Measurements from ENCODE around the gene EFCAB8.

The EFCAB8 gene

GRCh38 chr20:32858701-32859372 is at the start of gene EFCAB8:
Gene EFCAB8, plus strand, starts transcription at chr20:32858923. Its CDS starts 4,870 bp downstream, at chr20:32863793.
- H3K4me3 Mint-ChIP-seq: no peak within 1 kb of the TSS
- H3K36me3 Mint-ChIP-seq: peaks cover 33% of the 10 kb centered on the region
- H3K27me3 Mint-ChIP-seq: no peaks in the 10 kb centered on the region
- no peak within 1 kb of the TSS for H3K27ac Mint-ChIP-seq
- no peak for ATAC-seq
- H3K9me3 Mint-ChIP-seq: no peaks in the 10 kb centered on the region
- H3K4me1 Mint-ChIP-seq: peaks cover 5% of the 10 kb centered on the region

GRCh38 chr20:32809907-32810306 is 48.8 kb upstream of the EFCAB8 start:
- Mint-ChIP-seq H3K27ac (no peak overlapping the region), H3K4me1 (no peaks in the 10 kb centered on the region), H3K27me3 (no peaks in the 10 kb centered on the region), H3K36me3 (no peaks in the 10 kb centered on the region), H3K4me3 (no peak overlapping the region), H3K9me3 (no peaks in the 10 kb centered on the region)
- ATAC-seq: no peak

GRCh38 chr20:32810941-32811340 is 47.8 kb upstream of the EFCAB8 start:
- H3K36me3 Mint-ChIP-seq: no peaks in the 10 kb centered on the region
- no peaks in the 10 kb centered on the region for H3K9me3 Mint-ChIP-seq
- no peaks in the 10 kb centered on the region for H3K27me3 Mint-ChIP-seq
- no peaks in the 10 kb centered on the region for H3K4me1 Mint-ChIP-seq
- H3K27ac Mint-ChIP-seq: no peak overlapping the region
- no peak overlapping the region for H3K4me3 Mint-ChIP-seq
- ATAC-seq: no peak

- H3K27me3 Mint-ChIP-seq: no peaks in the 10 kb centered on the region
These were observed 46.8 kb upstream of the EFCAB8 start for GRCh38 chr20:32811886-32812285.

GRCh38 chr20:32819992-32820697 is 38.6 kb upstream of the EFCAB8 start:
- H3K4me3 Mint-ChIP-seq: peak overlapping the region; percentile 96
- peak; percentile 91 for ATAC-seq
- H3K27ac Mint-ChIP-seq: peak overlapping the region; percentile 94
- no peaks in the 10 kb centered on the region for H3K27me3 Mint-ChIP-seq
- no peaks in the 10 kb centered on the region for H3K9me3 Mint-ChIP-seq
- H3K4me1 Mint-ChIP-seq: peaks cover 42% of the 10 kb centered on the region
- no peaks in the 10 kb centered on the region for H3K36me3 Mint-ChIP-seq

More at GRCh38 chr20:32811886-32812285, 46.8 kb upstream of the EFCAB8 start:
- Mint-ChIP-seq H3K36me3 (no peaks in the 10 kb centered on the region), H3K9me3 (no peaks in the 10 kb centered on the region), H3K4me1 (no peaks in the 10 kb centered on the region), H3K4me3 (no peak overlapping the region), H3K27ac (no peak overlapping the region)
- ATAC-seq: no peak

- H3K27ac Mint-ChIP-seq: peak overlapping the region; percentile 94
- ATAC-seq: no peak
- H3K36me3 Mint-ChIP-seq: no peaks in the 10 kb centered on the region
- peak overlapping the region; percentile 96 for H3K4me3 Mint-ChIP-seq
- peaks cover 46% of the 10 kb centered on the region for H3K4me1 Mint-ChIP-seq
- no peaks in the 10 kb centered on the region for H3K9me3 Mint-ChIP-seq
- H3K27me3 Mint-ChIP-seq: no peaks in the 10 kb centered on the region
These were observed 37.9 kb upstream of the EFCAB8 start for GRCh38 chr20:32820698-32821377.

GRCh38 chr20:32822225-32822624 is 36.5 kb upstream of the EFCAB8 start:
- Mint-ChIP-seq H3K4me1 (peaks cover 46% of the 10 kb centered on the region), H3K9me3 (no peaks in the 10 kb centered on the region), H3K36me3 (peaks cover 7% of the 10 kb centered on the region), H3K4me3 (no peak overlapping the region), H3K27me3 (no peaks in the 10 kb centered on the region), H3K27ac (peak overlapping the region; percentile 28)
- no peak for ATAC-seq

GRCh38 chr20:32823078-32823477 is 35.6 kb upstream of the EFCAB8 start:
- no peak for ATAC-seq
- no peaks in the 10 kb centered on the region for H3K9me3 Mint-ChIP-seq
- peak overlapping the region; percentile 28 for H3K27ac Mint-ChIP-seq
- peaks cover 15% of the 10 kb centered on the region for H3K36me3 Mint-ChIP-seq
- no peak overlapping the region for H3K4me3 Mint-ChIP-seq
- H3K27me3 Mint-ChIP-seq: no peaks in the 10 kb centered on the region
- H3K4me1 Mint-ChIP-seq: peaks cover 50% of the 10 kb centered on the region

- ATAC-seq: no peak
- Mint-ChIP-seq H3K4me1 (peaks cover 54% of the 10 kb centered on the region), H3K36me3 (peaks cover 21% of the 10 kb centered on the region), H3K27me3 (no peaks in the 10 kb centered on the region), H3K4me3 (no peak overlapping the region), H3K27ac (peak overlapping the region; percentile 28), H3K9me3 (no peaks in the 10 kb centered on the region)
These were observed 34.8 kb upstream of the EFCAB8 start for GRCh38 chr20:32823737-32824588.

GRCh38 chr20:32828029-32828680 is 30.6 kb upstream of the EFCAB8 start:
- Mint-ChIP-seq H3K4me3 (no peak overlapping the region), H3K9me3 (no peaks in the 10 kb centered on the region), H3K27ac (no peak overlapping the region), H3K27me3 (no peaks in the 10 kb centered on the region), H3K36me3 (peaks cover 53% of the 10 kb centered on the region), H3K4me1 (peaks cover 40% of the 10 kb centered on the region)
- no peak for ATAC-seq

- no peaks in the 10 kb centered on the region for H3K9me3 Mint-ChIP-seq
- peaks cover 53% of the 10 kb centered on the region for H3K36me3 Mint-ChIP-seq
- ATAC-seq: no peak
- peaks cover 27% of the 10 kb centered on the region for H3K4me1 Mint-ChIP-seq
- no peak overlapping the region for H3K4me3 Mint-ChIP-seq
- H3K27me3 Mint-ChIP-seq: no peaks in the 10 kb centered on the region
- H3K27ac Mint-ChIP-seq: peak overlapping the region; percentile 1
These were observed 29.3 kb upstream of the EFCAB8 start for GRCh38 chr20:32829311-32830005.

- no peak for ATAC-seq
- Mint-ChIP-seq H3K4me1 (peaks cover 24% of the 10 kb centered on the region), H3K9me3 (no peaks in the 10 kb centered on the region), H3K27ac (peak overlapping the region; percentile 1), H3K36me3 (peaks cover 53% of the 10 kb centered on the region), H3K4me3 (no peak overlapping the region), H3K27me3 (no peaks in the 10 kb centered on the region)
These were observed 28.3 kb upstream of the EFCAB8 start for GRCh38 chr20:32830437-32830836.

- Mint-ChIP-seq H3K27ac (no peak overlapping the region), H3K27me3 (no peaks in the 10 kb centered on the region), H3K36me3 (peaks cover 58% of the 10 kb centered on the region), H3K9me3 (no peaks in the 10 kb centered on the region), H3K4me1 (peaks cover 23% of the 10 kb centered on the region), H3K4me3 (no peak overlapping the region)
- no peak for ATAC-seq
These were observed 26.7 kb upstream of the EFCAB8 start for GRCh38 chr20:32831982-32832381.

- Mint-ChIP-seq H3K36me3 (peaks cover 51% of the 10 kb centered on the region), H3K27me3 (no peaks in the 10 kb centered on the region)
- no peak for ATAC-seq
These were observed 26.1 kb upstream of the EFCAB8 start for GRCh38 chr20:32832664-32833063.

More at GRCh38 chr20:32832664-32833063, 26.1 kb upstream of the EFCAB8 start:
- no peaks in the 10 kb centered on the region for H3K9me3 Mint-ChIP-seq
- no peak overlapping the region for H3K27ac Mint-ChIP-seq
- no peak overlapping the region for H3K4me3 Mint-ChIP-seq
- peaks cover 22% of the 10 kb centered on the region for H3K4me1 Mint-ChIP-seq

Measured in stimulated activated memory B cell treated with anti-CD40 and anti-IgM and Interleukin-4, amounts not matched to agents 10 μg/mL and 1 μg/mL and 100 μg/mL, for 72 hours (primary cell).